Left ventricle myocardium inferior (tissue), 1 donor: ENCODE results near the gene ATF5. TPM values are rescaled to one million over a fixed set of nuclear protein-coding genes. Genes with fewer than 3 reads are reported as not detected.
A peak's percentile ranks its signal among the peaks of the same experiment; 100 is the strongest.

Experiments used
- DNase-seq: peaks from one replicate; pipeline ENCODE4 v3.0.0-alpha.2; 2020
- H3K27ac ChIP-seq: fragments of 200-600 bp; replicated peaks from 2 replicates; pipeline ENCODE4 v1.8.0; 2021
- H3K27me3 ChIP-seq: fragments of 200-600 bp; 2 replicates; pipeline ENCODE4 v1.8.0; 2021; ENCODE audit warnings: low read depth
- H3K36me3 ChIP-seq: fragments of 200-600 bp; 2 replicates; pipeline ENCODE4 v1.8.0; 2021
- H3K4me1 ChIP-seq: fragments of 200-600 bp; 2 replicates; pipeline ENCODE4 v1.8.0; 2021
- H3K4me3 ChIP-seq: fragments of 200-600 bp; 2 replicates; pipeline ENCODE4 v1.8.0; 2021; ENCODE audit warnings: mild to moderate bottlenecking, moderate library complexity
- H3K9me3 ChIP-seq: fragments of 200-600 bp; replicated peaks from 2 replicates; pipeline ENCODE4 v1.8.0; 2021
- intact Hi-C: fragments of 100-400 bp; cut with micrococcal nuclease; formaldehyde crosslinking; loops from one replicate; pipeline ENCODE4 v1.11.0; 2022
- total RNA-seq: library from RNA; stranded (reverse); fragmentation: NEBNext Ultra II Directional; extraction: Animal tissue kit (Norgen Biotek cat#: 25700); gene quantifications from one replicate; pipeline ENCODE4 v1.2.1, GENCODE V29; 2021
- TF ChIP-seq, protein P1 (sequence below): fragments of 200-600 bp; IDR thresholded peaks from 2 replicates; pipeline ENCODE4 v1.8.0; 2021; ENCODE audit warnings: antibody characterized with exemption, mild to moderate bottlenecking, borderline replicate concordance
- donor health status: DM: no; HTN: yes; CAD: no; lungs with severe emphysema.

ATF5 gene
- total RNA-seq, 1 donor from 2014 or later, result 8.6 TPM

DNA sequence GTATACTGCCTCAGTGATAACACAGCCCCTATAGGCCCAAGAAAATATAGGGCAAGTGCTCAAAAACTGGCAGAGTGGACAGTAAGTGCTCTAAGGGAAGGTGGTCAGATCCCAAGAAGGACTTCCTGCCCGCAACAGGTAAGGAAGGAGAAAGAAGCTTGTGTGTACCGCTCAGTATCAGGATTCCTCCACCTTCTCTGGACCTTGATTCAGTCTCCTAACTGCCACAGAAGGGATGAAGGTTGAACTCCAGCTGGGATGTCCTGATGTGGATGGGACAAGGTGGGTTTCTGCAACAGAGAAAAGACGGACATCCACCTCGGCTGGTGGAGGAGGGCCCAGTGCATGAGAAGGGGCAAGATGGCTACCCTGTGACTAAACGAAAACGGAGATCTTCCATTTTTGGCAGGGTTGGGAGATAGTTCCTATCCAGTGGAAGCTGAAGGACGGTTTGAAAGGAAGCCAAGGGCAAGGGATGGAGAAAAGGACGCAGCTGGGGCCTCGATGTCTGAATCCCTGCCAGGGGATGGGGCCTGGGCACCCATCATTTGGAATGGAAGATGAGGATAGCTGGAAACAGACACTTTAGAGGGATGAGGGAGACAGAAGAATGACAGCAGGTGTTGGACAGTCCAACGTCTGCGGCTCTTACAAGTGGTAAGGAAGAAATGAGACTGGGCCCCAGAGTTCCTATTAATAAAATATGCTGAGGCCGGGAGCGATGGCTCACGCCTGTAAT is 1.3 kb upstream of the ATF5 start:
- H3K27ac ChIP-seq, result no peak overlapping the region
- no peaks in the 10 kb centered on the region for H3K27me3 ChIP-seq
- peak overlapping the region; percentile 100 for H3K4me3 ChIP-seq
- H3K36me3 ChIP-seq, result peaks cover 47% of the 10 kb centered on the region
- no peaks in the 10 kb centered on the region for H3K9me3 ChIP-seq
- peaks cover 45% of the 10 kb centered on the region for H3K4me1 ChIP-seq
- intact Hi-C loops, result no loop called here
- TF ChIP-seq, protein P1, sequence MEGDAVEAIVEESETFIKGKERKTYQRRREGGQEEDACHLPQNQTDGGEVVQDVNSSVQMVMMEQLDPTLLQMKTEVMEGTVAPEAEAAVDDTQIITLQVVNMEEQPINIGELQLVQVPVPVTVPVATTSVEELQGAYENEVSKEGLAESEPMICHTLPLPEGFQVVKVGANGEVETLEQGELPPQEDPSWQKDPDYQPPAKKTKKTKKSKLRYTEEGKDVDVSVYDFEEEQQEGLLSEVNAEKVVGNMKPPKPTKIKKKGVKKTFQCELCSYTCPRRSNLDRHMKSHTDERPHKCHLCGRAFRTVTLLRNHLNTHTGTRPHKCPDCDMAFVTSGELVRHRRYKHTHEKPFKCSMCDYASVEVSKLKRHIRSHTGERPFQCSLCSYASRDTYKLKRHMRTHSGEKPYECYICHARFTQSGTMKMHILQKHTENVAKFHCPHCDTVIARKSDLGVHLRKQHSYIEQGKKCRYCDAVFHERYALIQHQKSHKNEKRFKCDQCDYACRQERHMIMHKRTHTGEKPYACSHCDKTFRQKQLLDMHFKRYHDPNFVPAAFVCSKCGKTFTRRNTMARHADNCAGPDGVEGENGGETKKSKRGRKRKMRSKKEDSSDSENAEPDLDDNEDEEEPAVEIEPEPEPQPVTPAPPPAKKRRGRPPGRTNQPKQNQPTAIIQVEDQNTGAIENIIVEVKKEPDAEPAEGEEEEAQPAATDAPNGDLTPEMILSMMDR, result no peak
- no peak for DNase-seq

DNA sequence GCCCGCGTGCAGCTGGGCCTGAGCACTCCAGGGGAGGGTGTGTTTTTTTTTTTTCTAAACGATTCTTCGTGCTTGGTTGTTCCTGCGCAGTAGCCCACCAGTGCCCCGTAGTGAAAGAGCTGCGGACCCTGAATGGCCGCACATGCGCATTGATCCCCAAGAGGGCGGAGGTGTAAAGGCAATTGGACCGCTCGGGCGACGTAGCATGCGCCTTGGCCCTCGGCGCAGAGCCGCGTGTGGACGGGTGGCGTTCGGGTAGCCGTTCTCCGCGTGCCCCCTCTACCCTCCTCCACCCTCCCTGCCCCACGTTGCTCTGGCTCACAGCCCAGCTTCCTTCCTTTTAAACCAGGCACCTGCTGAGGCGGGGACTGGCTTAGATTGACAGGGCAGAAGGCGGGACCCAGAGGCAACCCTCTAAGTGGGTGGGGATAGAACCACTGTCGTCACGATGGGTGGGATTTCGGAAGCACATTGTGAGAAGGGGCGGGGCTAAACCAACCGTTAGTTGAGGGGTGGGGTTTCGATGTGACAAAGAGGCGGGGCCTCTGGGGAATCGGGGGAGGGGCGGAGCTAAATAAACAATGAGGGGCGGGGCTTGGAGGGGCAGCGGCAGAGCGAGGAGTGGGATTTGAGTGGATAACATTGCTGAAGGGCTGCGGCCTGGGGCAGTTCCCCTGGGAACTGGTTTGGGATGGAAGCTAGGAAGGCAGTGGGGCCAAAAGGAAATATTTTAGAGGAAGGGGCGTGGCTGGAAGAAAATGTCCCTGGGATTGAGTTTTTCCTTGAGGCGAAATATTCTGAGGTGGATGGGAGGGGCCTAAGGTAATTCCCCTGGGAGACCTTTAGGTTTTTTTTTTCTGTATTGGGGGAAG is 842 bp downstream of the ATF5 start:
- peak overlapping the region; percentile 95 for H3K27ac ChIP-seq
- H3K9me3 ChIP-seq, result no peaks in the 10 kb centered on the region
- TF ChIP-seq, protein P1, result peak; percentile 41
- no peaks in the 10 kb centered on the region for H3K27me3 ChIP-seq
- peaks cover 28% of the 10 kb centered on the region for H3K36me3 ChIP-seq
- H3K4me3 ChIP-seq, result peak overlapping the region; percentile 100
- peak; percentile 90 for DNase-seq
- H3K4me1 ChIP-seq, result peaks cover 39% of the 10 kb centered on the region
- intact Hi-C loops, result no loop called here

DNA sequence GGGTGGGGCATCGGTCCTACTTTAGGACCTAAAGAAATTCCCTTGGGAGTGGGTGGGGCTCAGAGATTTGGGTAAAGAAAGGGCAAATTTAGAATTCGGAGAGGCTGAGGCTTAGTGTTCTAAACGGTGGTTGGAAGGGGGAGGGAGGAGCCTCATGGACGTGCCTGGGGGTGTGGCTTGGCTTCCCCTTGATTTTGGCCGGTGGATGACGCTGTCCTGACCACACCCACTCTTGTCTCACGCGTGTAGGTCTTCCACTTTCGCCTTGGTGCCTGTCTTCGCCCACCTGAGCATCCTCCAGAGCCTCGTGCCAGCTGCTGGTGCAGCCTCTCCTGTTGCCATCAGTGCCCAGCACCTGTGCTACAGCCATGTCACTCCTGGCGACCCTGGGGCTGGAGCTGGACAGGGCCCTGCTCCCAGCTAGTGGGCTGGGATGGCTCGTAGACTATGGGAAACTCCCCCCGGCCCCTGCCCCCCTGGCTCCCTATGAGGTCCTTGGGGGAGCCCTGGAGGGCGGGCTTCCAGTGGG is 1.5 kb downstream of the ATF5 start:
- Histone ChIP-seq H3K27me3 (no peaks in the 10 kb centered on the region), H3K9me3 (no peaks in the 10 kb centered on the region), H3K27ac (peak overlapping the region; percentile 95), H3K4me1 (peaks cover 35% of the 10 kb centered on the region), H3K4me3 (peak overlapping the region; percentile 100), H3K36me3 (peaks cover 21% of the 10 kb centered on the region)
- DNase-seq, result peak; percentile 34
- TF ChIP-seq, protein P1, result no peak
- intact Hi-C loops, result no loop called here

DNA sequence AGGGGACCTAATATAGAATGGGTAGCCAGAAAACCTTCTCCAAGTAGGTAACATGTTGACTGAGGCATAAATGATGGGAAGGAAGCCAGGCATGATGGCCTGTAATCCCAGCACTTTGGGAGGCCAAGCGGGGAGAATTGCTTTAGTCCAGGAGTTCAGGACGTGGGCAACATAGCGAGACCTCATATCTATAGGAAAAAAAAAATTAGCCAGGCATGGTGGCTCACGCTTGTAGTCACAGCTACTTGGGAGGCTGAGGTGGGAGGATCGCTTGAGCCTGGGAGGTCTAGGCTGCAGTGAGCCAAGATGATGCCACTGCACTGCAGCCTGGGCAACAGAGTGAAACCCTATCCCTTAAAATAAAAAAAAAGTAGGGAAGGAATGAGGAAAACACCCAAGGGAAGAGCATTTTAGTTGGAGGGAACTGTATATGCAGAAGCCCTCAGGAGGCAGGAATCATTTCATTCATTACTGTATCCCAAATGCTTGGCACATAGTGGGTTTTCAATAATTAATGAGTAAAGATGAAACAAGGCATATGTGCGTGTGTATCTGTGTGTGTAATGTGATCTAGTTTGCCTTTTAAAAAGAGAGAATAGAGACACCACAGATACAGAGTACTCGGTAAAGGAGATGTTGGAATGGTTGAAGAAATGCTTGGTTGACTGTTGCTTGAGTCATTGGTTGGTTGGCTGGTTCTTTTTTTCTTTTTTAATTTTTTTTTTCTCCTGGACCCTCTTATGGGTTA is 2.5 kb downstream of the ATF5 start:
- Histone ChIP-seq H3K36me3 (peaks cover 12% of the 10 kb centered on the region), H3K4me3 (no peak overlapping the region), H3K9me3 (no peaks in the 10 kb centered on the region), H3K4me1 (peaks cover 29% of the 10 kb centered on the region), H3K27ac (peak overlapping the region; percentile 95), H3K27me3 (no peaks in the 10 kb centered on the region)
- no peak for DNase-seq
- TF ChIP-seq, protein P1, result no peak
- intact Hi-C loops, result no loop called here

DNA sequence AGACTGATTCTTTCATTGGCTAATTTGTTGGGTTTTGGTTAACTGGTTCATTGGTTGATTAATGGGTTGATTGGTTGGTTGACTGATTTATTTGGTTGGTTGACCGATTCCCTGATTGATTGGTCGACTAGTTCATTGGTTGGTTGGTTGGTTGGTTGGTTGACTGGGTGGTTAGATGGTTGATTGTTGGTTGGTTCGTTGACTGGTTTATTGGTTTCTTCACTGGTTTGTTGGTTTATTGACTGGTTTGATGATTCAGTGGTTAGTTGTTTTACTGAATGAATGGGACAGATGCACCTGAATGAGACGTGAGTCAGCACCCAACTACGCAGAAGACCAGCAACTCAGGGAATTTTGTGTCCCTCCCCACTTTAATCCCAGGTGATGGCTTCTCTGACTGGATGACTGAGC is 3.0 kb downstream of the ATF5 start:
- TF ChIP-seq, protein P1, result no peak
- Histone ChIP-seq H3K9me3 (no peaks in the 10 kb centered on the region), H3K4me3 (no peak overlapping the region), H3K36me3 (peaks cover 8% of the 10 kb centered on the region), H3K4me1 (peaks cover 23% of the 10 kb centered on the region), H3K27me3 (no peaks in the 10 kb centered on the region), H3K27ac (no peak overlapping the region)
- DNase-seq, result no peak
- intact Hi-C loops, result no loop called here
